ENCODE measurements around the gene GPR15LG.
"Not testable (repeated sequence)": the region's sequence is repeated elsewhere in the genome, so short reads cannot be mapped to it uniquely, and the experiment has no call there.

Gene GPR15LG

GRCh38 chr10:84166620-84167288, 6.8 kb upstream of the GPR15LG start:
- DNase-seq (ENCODE audit: low spot score), result no peak

- DNase-seq (ENCODE audit: low spot score), result not testable (repeated sequence)
These were observed 6.3 kb upstream of the GPR15LG start for GRCh38 chr10:84167289-84167653.

- not testable (repeated sequence) for DNase-seq (ENCODE audit: low spot score)
These were observed 5.2 kb upstream of the GPR15LG start for GRCh38 chr10:84168382-84168781.

GRCh38 chr10:84171237-84171636, 2.4 kb upstream of the GPR15LG start:
- DNase-seq (ENCODE audit: low spot score), result not testable (repeated sequence)

- not testable (repeated sequence) for DNase-seq (ENCODE audit: low spot score)
These were observed 1.7 kb upstream of the GPR15LG start for GRCh38 chr10:84171700-84172466.

- DNase-seq (ENCODE audit: low spot score), result no peak
These were observed 889 bp upstream of the GPR15LG start for GRCh38 chr10:84172467-84173356.

- no peak for DNase-seq (ENCODE audit: low spot score)
These were observed 1.8 kb downstream of the GPR15LG start for GRCh38 chr10:84175436-84175835.

- DNase-seq (ENCODE audit: low spot score), result no peak
These were observed 2.8 kb downstream of the GPR15LG start for GRCh38 chr10:84176351-84176750.

- no peak for DNase-seq (ENCODE audit: low spot score)
These were observed 3.4 kb downstream of the GPR15LG start for GRCh38 chr10:84176836-84177474.

GRCh38 chr10:84177541-84178141, 4.0 kb downstream of the GPR15LG start:
- no peak for DNase-seq (ENCODE audit: low spot score)

- DNase-seq (ENCODE audit: low spot score), result no peak
These were observed 4.6 kb downstream of the GPR15LG start for GRCh38 chr10:84178160-84178609.

- DNase-seq (ENCODE audit: low spot score), result peak; percentile 13
These were observed 5.6 kb downstream of the GPR15LG start for GRCh38 chr10:84179059-84179710.

GRCh38 chr10:84180386-84180785, 6.8 kb downstream of the GPR15LG start:
- DNase-seq (ENCODE audit: low spot score), result not testable (repeated sequence)

GRCh38 chr10:84181631-84182030, 8.0 kb downstream of the GPR15LG start:
- DNase-seq (ENCODE audit: low spot score), result no peak

GRCh38 chr10:84184517-84184916, 10.9 kb downstream of the GPR15LG start:
- peak; percentile 19 for DNase-seq (ENCODE audit: low spot score)

GRCh38 chr10:84185526-84186175, 12.1 kb downstream of the GPR15LG start:
- no peak for DNase-seq (ENCODE audit: low spot score)

- DNase-seq (ENCODE audit: low spot score), result no peak
These were observed 15.2 kb downstream of the GPR15LG start for GRCh38 chr10:84188815-84189214.

GRCh38 chr10:84190621-84191020, 17.0 kb downstream of the GPR15LG start:
- no peak for DNase-seq (ENCODE audit: low spot score)

GRCh38 chr10:84191106-84191505, 17.5 kb downstream of the GPR15LG start:
- DNase-seq (ENCODE audit: low spot score), result no peak

GRCh38 chr10:84193327-84193726, 19.7 kb downstream of the GPR15LG start:
- no peak for DNase-seq (ENCODE audit: low spot score)
